Measurements from ENCODE around the gene DAZL.

DNA sequence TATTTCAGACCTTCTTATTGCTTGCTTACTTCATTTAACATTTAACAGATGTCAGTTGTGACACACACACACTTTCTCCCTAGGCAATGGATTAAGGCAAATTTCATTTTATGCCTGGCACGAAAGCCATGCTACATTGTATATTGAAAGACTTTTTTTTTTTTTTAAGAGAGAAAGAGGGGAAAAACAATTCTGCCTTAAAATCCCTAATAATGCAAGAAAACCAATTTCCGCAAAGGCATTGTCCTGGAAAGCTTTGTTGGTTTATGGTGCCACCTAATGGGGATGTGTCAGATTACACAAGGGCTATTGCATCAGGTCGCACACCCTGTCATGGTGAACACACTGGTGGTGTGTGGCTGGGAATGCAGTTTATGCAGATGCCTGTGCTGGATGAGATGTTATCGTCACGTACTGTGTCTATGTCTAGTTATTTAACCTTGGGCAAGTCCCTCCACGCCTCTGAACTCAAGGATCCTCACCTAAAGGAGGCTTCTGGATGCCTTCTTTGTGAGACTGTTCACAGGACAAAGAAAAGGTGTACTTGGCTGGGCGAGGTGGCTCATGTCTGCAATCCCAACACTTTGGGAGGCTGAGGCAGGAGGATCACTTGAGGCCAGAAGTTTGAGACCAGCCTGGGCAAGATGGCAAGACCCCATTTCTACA, 54.4 kb downstream of the DAZL start:
- TF ChIP-seq TOX (CRISPR knock-in tag; IDR thresholded peaks at IDR 0.05; ENCODE audit: borderline replicate concordance) (no peak), BACH2 (CRISPR knock-in tag; IDR thresholded peaks at IDR 0.05; ENCODE audit: borderline replicate concordance) (no peak), RARB (CRISPR knock-in tag; IDR thresholded peaks at IDR 0.05) (no peak), OSR1 (CRISPR knock-in tag; IDR thresholded peaks at IDR 0.05) (no peak), ZNF70 (CRISPR knock-in tag; IDR thresholded peaks at IDR 0.05) (no peak), GLIS3 (CRISPR knock-in tag; IDR thresholded peaks at IDR 0.05) (no peak)
- TF ChIP-seq, protein P1, sequence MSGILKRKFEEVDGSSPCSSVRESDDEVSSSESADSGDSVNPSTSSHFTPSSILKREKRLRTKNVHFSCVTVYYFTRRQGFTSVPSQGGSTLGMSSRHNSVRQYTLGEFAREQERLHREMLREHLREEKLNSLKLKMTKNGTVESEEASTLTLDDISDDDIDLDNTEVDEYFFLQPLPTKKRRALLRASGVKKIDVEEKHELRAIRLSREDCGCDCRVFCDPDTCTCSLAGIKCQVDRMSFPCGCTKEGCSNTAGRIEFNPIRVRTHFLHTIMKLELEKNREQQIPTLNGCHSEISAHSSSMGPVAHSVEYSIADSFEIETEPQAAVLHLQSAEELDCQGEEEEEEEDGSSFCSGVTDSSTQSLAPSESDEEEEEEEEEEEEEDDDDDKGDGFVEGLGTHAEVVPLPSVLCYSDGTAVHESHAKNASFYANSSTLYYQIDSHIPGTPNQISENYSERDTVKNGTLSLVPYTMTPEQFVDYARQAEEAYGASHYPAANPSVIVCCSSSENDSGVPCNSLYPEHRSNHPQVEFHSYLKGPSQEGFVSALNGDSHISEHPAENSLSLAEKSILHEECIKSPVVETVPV (CRISPR knock-in tag; IDR thresholded peaks at IDR 0.05) = no peak
- TF ChIP-seq, protein P2, sequence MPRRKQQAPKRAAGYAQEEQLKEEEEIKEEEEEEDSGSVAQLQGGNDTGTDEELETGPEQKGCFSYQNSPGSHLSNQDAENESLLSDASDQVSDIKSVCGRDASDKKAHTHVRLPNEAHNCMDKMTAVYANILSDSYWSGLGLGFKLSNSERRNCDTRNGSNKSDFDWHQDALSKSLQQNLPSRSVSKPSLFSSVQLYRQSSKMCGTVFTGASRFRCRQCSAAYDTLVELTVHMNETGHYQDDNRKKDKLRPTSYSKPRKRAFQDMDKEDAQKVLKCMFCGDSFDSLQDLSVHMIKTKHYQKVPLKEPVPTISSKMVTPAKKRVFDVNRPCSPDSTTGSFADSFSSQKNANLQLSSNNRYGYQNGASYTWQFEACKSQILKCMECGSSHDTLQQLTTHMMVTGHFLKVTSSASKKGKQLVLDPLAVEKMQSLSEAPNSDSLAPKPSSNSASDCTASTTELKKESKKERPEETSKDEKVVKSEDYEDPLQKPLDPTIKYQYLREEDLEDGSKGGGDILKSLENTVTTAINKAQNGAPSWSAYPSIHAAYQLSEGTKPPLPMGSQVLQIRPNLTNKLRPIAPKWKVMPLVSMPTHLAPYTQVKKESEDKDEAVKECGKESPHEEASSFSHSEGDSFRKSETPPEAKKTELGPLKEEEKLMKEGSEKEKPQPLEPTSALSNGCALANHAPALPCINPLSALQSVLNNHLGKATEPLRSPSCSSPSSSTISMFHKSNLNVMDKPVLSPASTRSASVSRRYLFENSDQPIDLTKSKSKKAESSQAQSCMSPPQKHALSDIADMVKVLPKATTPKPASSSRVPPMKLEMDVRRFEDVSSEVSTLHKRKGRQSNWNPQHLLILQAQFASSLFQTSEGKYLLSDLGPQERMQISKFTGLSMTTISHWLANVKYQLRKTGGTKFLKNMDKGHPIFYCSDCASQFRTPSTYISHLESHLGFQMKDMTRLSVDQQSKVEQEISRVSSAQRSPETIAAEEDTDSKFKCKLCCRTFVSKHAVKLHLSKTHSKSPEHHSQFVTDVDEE (CRISPR knock-in tag; IDR thresholded peaks at IDR 0.05) = no peak
